Panc1 (cell line): ENCODE measurements around the gene DNTT. TPM values are rescaled to one million over a fixed set of nuclear protein-coding genes. Genes with fewer than 3 reads are reported as not detected.

Source experiments
- ATAC-seq: fragments of 200-7000 bp; cut with Tn5 transposase; 2 replicates; pipeline ENCODE4 v1.9.1; 2020; ENCODE audit warnings: mild to moderate bottlenecking, moderate library complexity
- BruUV-seq: library from RNA; stranded (reverse); fragments of 400-500 nt; replicated peaks from 2 replicates; lab custom pipeline; 2021; lab: Mats Ljungman, UMichigan
- CTCF ChIA-PET: fragments of 300-600 bp; sonication (Branson Sonifier 250); formaldehyde crosslinking; loops from one replicate; lab custom pipeline; 2022; ENCODE audit warnings: antibody characterized with exemption; lab: Charles Lee
- POLR2A ChIA-PET: fragments of 300-600 bp; sonication (Branson Sonifier 250); formaldehyde crosslinking; loops from one replicate; lab custom pipeline; 2022; ENCODE audit warnings: antibody characterized with exemption; lab: Charles Lee
- DNase-seq: peaks from one replicate; pipeline ENCODE4 v3.0.0-alpha.2; 2010; ENCODE audit warnings: low read depth, low spot score
- H3K27ac ChIP-seq: 2 replicates; pipeline ENCODE4 v1.5.1; 2011; ENCODE audit warnings: mild to moderate bottlenecking, low read length, inconsistent platforms
- H3K27me3 ChIP-seq: fragments of 200-500 bp; sonication (Bioruptor generic); 2 replicates; pipeline ENCODE4 v1.6.0; 2014; ENCODE audit warnings: low read length, inconsistent platforms; ENCODE audit not compliant: control insufficient read depth, insufficient read depth
- H3K36me3 ChIP-seq: fragments of 200-500 bp; sonication (Bioruptor generic); 2 replicates; pipeline ENCODE4 v1.5.1; 2014; ENCODE audit warnings: inconsistent platforms, mild to moderate bottlenecking, low read length, moderate library complexity; ENCODE audit not compliant: control insufficient read depth, insufficient read depth
- H3K4me1 ChIP-seq: 2 replicates; pipeline ENCODE4 v1.5.1; 2011; ENCODE audit warnings: inconsistent platforms, mild to moderate bottlenecking, low read length, moderate library complexity; ENCODE audit not compliant: control insufficient read depth, insufficient read depth
- H3K4me3 ChIP-seq, 2 experiments: 2 replicates each; pipeline ENCODE4 v1.5.1; 2011 to 2012; ENCODE audit warnings: low read depth in 2 of 2, low read length in 2 of 2, mild to moderate bottlenecking in 2 of 2, inconsistent platforms in 1 of 2, moderate library complexity in 1 of 2
- H3K9me3 ChIP-seq: fragments of 200-500 bp; sonication (Bioruptor generic); 2 replicates; pipeline ENCODE4 v1.5.1; 2014; ENCODE audit warnings: low read depth, mild to moderate bottlenecking, inconsistent platforms, low read length, moderate library complexity; ENCODE audit not compliant: control insufficient read depth, insufficient read depth
- POLR2AphosphoS5 ChIP-seq: IDR thresholded peaks from 2 replicates; pipeline ENCODE4 v1.6.1; 2012; ENCODE audit warnings: mild to moderate bottlenecking, low read depth, low read length, moderate library complexity
- SIN3A ChIP-seq: IDR thresholded peaks from 2 replicates; pipeline ENCODE4 v1.6.1; 2012; ENCODE audit warnings: low read depth, mild to moderate bottlenecking, low read length, moderate library complexity, borderline replicate concordance; ENCODE audit not compliant: insufficient read depth
- TCF7L2 ChIP-seq: IDR thresholded peaks from 2 replicates; pipeline ENCODE4 v1.6.1; 2011; ENCODE audit warnings: mild to moderate bottlenecking, low read depth, low read length, inconsistent platforms
- in situ Hi-C: cut with HindIII; loops from 2 replicates; pipeline ENCODE4 v1.10.0; 2016; ENCODE audit warnings: low sequenced_read_pairs, low pct_unique_long_range_greater_than_20kb
- intact Hi-C: fragments of 100-400 bp; cut with micrococcal nuclease; formaldehyde crosslinking; loops from one replicate; pipeline ENCODE4 v1.10.0; 2022; ENCODE audit not compliant: unreplicated experiment
- total RNA-seq: library from RNA; stranded (reverse); gene quantifications from one replicate; pipeline ENCODE4 v1.2.1, GENCODE V29; 2021; ENCODE audit not compliant: unreplicated experiment
- TF ChIP-seq, protein P1 (sequence below): fragments of 450-650 bp; IDR thresholded peaks from 2 replicates; pipeline ENCODE4 v1.5.1; 2017; ENCODE audit warnings: mild to moderate bottlenecking
- TF ChIP-seq, protein P2 (sequence below), 2 experiments: IDR thresholded peaks; 2 replicates each; pipeline ENCODE4 v1.6.1; 2011 to 2012; ENCODE audit warnings: low read depth in 2 of 2, control low read depth in 1 of 2, low read length in 1 of 2, mild to moderate bottlenecking in 1 of 2, moderate library complexity in 1 of 2; ENCODE audit not compliant: insufficient read depth in 1 of 2

DNTT gene
- total RNA-seq, 1 experiment from 2014 or later, result not detected

DNA sequence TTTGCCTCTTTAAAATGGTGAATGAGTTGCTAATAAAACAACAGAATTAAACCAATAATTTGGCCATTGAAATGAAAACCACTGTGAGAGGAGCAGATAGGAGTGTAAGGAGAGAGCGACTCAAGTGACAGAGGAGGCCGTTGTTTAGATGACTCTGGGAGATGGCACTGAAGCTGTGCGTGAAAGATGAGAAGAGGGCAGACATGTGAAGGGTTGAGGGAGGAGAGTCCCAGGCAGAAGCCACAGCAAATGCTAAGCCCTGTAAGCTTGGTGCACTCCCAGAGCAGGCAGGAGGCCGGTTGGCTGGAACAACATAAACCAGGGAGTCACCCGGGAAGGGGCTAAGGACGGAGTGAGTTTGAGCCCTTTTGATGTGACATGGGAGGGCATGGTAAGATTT, 55.4 kb downstream of the DNTT start:
- POLR2A ChIA-PET, result no interaction called here
- Histone ChIP-seq H3K27me3 (peaks cover 30% of the 10 kb centered on the region), H3K9me3 (no peaks in the 10 kb centered on the region), H3K4me3 (no peak overlapping the region), H3K36me3 (no peaks in the 10 kb centered on the region), H3K27ac (no peak overlapping the region), H3K4me1 (no peaks in the 10 kb centered on the region)
- ATAC-seq, result no peak
- CTCF ChIA-PET, result no interaction called here
- intact Hi-C loops (no loop called here), in situ Hi-C loops (no loop called here)
- DNase-seq, result no peak
- no TSS peak for BruUV-seq
- TF ChIP-seq, protein P1, sequence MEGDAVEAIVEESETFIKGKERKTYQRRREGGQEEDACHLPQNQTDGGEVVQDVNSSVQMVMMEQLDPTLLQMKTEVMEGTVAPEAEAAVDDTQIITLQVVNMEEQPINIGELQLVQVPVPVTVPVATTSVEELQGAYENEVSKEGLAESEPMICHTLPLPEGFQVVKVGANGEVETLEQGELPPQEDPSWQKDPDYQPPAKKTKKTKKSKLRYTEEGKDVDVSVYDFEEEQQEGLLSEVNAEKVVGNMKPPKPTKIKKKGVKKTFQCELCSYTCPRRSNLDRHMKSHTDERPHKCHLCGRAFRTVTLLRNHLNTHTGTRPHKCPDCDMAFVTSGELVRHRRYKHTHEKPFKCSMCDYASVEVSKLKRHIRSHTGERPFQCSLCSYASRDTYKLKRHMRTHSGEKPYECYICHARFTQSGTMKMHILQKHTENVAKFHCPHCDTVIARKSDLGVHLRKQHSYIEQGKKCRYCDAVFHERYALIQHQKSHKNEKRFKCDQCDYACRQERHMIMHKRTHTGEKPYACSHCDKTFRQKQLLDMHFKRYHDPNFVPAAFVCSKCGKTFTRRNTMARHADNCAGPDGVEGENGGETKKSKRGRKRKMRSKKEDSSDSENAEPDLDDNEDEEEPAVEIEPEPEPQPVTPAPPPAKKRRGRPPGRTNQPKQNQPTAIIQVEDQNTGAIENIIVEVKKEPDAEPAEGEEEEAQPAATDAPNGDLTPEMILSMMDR, result no peak
- no peak for TF ChIP-seq POLR2AphosphoS5
- no peak for TF ChIP-seq TCF7L2
- TF ChIP-seq SIN3A, result no peak
- TF ChIP-seq, protein P2, sequence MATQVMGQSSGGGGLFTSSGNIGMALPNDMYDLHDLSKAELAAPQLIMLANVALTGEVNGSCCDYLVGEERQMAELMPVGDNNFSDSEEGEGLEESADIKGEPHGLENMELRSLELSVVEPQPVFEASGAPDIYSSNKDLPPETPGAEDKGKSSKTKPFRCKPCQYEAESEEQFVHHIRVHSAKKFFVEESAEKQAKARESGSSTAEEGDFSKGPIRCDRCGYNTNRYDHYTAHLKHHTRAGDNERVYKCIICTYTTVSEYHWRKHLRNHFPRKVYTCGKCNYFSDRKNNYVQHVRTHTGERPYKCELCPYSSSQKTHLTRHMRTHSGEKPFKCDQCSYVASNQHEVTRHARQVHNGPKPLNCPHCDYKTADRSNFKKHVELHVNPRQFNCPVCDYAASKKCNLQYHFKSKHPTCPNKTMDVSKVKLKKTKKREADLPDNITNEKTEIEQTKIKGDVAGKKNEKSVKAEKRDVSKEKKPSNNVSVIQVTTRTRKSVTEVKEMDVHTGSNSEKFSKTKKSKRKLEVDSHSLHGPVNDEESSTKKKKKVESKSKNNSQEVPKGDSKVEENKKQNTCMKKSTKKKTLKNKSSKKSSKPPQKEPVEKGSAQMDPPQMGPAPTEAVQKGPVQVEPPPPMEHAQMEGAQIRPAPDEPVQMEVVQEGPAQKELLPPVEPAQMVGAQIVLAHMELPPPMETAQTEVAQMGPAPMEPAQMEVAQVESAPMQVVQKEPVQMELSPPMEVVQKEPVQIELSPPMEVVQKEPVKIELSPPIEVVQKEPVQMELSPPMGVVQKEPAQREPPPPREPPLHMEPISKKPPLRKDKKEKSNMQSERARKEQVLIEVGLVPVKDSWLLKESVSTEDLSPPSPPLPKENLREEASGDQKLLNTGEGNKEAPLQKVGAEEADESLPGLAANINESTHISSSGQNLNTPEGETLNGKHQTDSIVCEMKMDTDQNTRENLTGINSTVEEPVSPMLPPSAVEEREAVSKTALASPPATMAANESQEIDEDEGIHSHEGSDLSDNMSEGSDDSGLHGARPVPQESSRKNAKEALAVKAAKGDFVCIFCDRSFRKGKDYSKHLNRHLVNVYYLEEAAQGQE (IDR thresholded peaks at IDR 0.05; ENCODE audit: insufficient read depth in 1 of 2, low read depth in 2 of 2, low read length in 1 of 2), result no peak

DNA sequence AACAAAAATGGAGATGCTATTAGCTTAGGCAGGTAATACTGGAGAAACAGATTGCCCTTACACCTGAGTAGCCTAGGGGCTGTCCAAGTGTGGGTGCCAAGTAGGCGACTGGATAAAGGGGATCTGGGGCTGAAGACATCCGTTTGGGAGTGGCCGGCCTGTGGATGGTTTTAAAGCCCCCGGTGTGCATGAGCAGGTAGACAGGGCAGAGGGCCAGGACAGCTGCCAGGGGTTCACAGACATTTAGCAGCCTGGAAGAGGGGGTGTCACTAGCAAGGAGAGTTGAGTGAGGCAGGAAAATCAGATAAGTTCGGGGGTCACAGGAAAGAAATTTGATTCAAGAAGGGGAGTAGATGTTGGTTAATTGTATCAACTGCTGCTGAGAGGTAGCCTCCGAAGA, 56.1 kb downstream of the DNTT start:
- BruUV-seq, result no TSS peak
- intact Hi-C loops (no loop called here), in situ Hi-C loops (no loop called here)
- ChIA-PET CTCF (no interaction called here), POLR2A (no interaction called here)
- ATAC-seq, result no peak
- Histone ChIP-seq H3K27me3 (peaks cover 27% of the 10 kb centered on the region), H3K27ac (no peak overlapping the region), H3K9me3 (no peaks in the 10 kb centered on the region), H3K36me3 (no peaks in the 10 kb centered on the region), H3K4me1 (peaks cover 1% of the 10 kb centered on the region; the same call in 1 of the 2 replicates), H3K4me3 (no peak overlapping the region)
- DNase-seq, result no peak
- TF ChIP-seq, protein P2 (IDR thresholded peaks at IDR 0.05; ENCODE audit: insufficient read depth in 1 of 2, low read depth in 2 of 2, low read length in 1 of 2), result no peak
- TF ChIP-seq POLR2AphosphoS5 (no peak), TCF7L2 (no peak), SIN3A (no peak)
